Measurements from ENCODE around the gene RNF14.

GRCh38 chr5:141997358-141997960 is 28.6 kb downstream of the RNF14 start:
- TF ChIP-seq RCOR1 (IDR thresholded peaks at IDR 0.05; ENCODE audit: low read length) (no peak), CTCF (IDR thresholded peaks at IDR 0.05) (no peak), POLR2AphosphoS5 (IDR thresholded peaks at IDR 0.05; ENCODE audit: low read depth, low read length) (no peak)

Measured in SK-N-SH (cell line).